Lower leg skin (tissue), 3 donors: ENCODE results near the gene CLDN16.

ENCODE experiments used
- POLR2A ChIP-seq, 2 donors: fragments of 450-650 bp; IDR thresholded peaks; one replicate each; pipeline ENCODE4 v1.6.1; 2016 to 2017; ENCODE audit warnings: antibody characterized with exemption in 2 of 2, mild to moderate bottlenecking in 1 of 2, moderate library complexity in 1 of 2
- TF ChIP-seq, protein P1 (sequence below), 3 donors: fragments of 450-650 bp; IDR thresholded peaks; one replicate each; pipeline ENCODE4 v1.5.1; 2016; ENCODE audit warnings: antibody characterized with exemption in 3 of 3, mild to moderate bottlenecking in 3 of 3, moderate library complexity in 2 of 3

DNA sequence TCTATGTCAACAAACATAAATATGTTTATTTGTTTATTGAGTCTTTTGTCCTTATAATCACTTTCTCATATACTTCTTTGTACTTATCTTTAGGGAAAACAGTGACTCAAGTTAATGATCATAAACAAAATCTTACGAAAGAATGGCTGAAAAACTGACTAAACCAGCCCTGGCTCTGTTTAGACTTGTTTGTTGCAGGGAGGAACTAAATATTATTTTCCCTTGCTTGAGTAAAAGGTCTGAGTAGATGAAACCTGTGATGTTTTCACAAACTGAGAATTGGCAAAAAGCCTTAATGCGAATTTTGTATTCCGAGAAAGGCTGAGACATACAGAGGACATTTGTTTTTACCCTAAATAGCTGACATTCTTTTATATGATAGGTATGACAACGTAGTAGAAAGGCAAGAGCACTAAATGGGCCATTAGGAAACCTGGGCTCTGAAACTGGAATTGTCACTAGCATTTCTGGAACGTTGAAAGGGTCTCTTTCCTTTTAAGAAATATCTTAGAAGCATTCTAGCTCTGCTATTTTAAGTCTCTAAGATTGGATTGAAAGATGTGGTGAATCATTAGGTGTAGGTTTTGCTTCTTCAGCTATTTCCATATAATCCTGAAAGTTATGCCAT is 18.2 kb upstream of the CLDN16 start:
- TF ChIP-seq, protein P1, sequence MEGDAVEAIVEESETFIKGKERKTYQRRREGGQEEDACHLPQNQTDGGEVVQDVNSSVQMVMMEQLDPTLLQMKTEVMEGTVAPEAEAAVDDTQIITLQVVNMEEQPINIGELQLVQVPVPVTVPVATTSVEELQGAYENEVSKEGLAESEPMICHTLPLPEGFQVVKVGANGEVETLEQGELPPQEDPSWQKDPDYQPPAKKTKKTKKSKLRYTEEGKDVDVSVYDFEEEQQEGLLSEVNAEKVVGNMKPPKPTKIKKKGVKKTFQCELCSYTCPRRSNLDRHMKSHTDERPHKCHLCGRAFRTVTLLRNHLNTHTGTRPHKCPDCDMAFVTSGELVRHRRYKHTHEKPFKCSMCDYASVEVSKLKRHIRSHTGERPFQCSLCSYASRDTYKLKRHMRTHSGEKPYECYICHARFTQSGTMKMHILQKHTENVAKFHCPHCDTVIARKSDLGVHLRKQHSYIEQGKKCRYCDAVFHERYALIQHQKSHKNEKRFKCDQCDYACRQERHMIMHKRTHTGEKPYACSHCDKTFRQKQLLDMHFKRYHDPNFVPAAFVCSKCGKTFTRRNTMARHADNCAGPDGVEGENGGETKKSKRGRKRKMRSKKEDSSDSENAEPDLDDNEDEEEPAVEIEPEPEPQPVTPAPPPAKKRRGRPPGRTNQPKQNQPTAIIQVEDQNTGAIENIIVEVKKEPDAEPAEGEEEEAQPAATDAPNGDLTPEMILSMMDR (IDR thresholded peaks at IDR 0.05), result no peak
- TF ChIP-seq POLR2A (IDR thresholded peaks at IDR 0.05), result no peak
